ENCODE measurements around the gene RGPD3. TPM values are rescaled to one million over a fixed set of nuclear protein-coding genes. Genes with fewer than 3 reads are reported as not detected.
A peak's percentile ranks its signal among the peaks of the same experiment; 100 is the strongest.
"Not testable (repeated sequence)": the region's sequence is repeated elsewhere in the genome, so short reads cannot be mapped to it uniquely, and the experiment has no call there.

The RGPD3 gene
- total RNA-seq, 1 donor = 0.36 TPM

GRCh38 chr2:106511476-106511901, 43.3 kb upstream of the RGPD3 start:
- not testable (repeated sequence) for H3K79me2 ChIP-seq (ENCODE audit: insufficient read depth, low read length); H2AFZ ChIP-seq (ENCODE audit: low read length); H3K27me3 ChIP-seq (ENCODE audit: insufficient read depth, low read length); H3K9me3 ChIP-seq (ENCODE audit: low read depth, low read length); DNase-seq (ENCODE audit: insufficient read length, low spot score, missing footprints); H3K27ac ChIP-seq (ENCODE audit: low read depth, low read length); H3K36me3 ChIP-seq (ENCODE audit: insufficient read depth, low read length); H3K4me1 ChIP-seq (ENCODE audit: insufficient read depth, low read length); H4K20me1 ChIP-seq (ENCODE audit: insufficient read depth, low read length)
- H3K4me2 ChIP-seq (ENCODE audit: insufficient read depth, low read length) = peak overlapping the region; percentile 74
- H3K4me3 ChIP-seq (ENCODE audit: insufficient read depth, low read length) = peak overlapping the region; percentile 58

- not testable (repeated sequence) for H3K9me3 ChIP-seq (ENCODE audit: low read depth, low read length); H3K4me1 ChIP-seq (ENCODE audit: insufficient read depth, low read length); H3K27ac ChIP-seq (ENCODE audit: low read depth, low read length); H3K4me2 ChIP-seq (ENCODE audit: insufficient read depth, low read length); DNase-seq (ENCODE audit: insufficient read length, low spot score, missing footprints); H3K36me3 ChIP-seq (ENCODE audit: insufficient read depth, low read length); H3K4me3 ChIP-seq (ENCODE audit: insufficient read depth, low read length); H3K79me2 ChIP-seq (ENCODE audit: insufficient read depth, low read length); H2AFZ ChIP-seq (ENCODE audit: low read length); H3K27me3 ChIP-seq (ENCODE audit: insufficient read depth, low read length); H4K20me1 ChIP-seq (ENCODE audit: insufficient read depth, low read length)
Observed at GRCh38 chr2:106510791-106511190, 42.6 kb upstream of the RGPD3 start.

GRCh38 chr2:106509374-106509770, 41.2 kb upstream of the RGPD3 start:
- H3K27ac ChIP-seq (ENCODE audit: low read depth, low read length); H2AFZ ChIP-seq (ENCODE audit: low read length); H3K79me2 ChIP-seq (ENCODE audit: insufficient read depth, low read length); H3K36me3 ChIP-seq (ENCODE audit: insufficient read depth, low read length); H3K4me3 ChIP-seq (ENCODE audit: insufficient read depth, low read length); H3K27me3 ChIP-seq (ENCODE audit: insufficient read depth, low read length); H3K4me2 ChIP-seq (ENCODE audit: insufficient read depth, low read length); H3K9me3 ChIP-seq (ENCODE audit: low read depth, low read length); H3K4me1 ChIP-seq (ENCODE audit: insufficient read depth, low read length); H4K20me1 ChIP-seq (ENCODE audit: insufficient read depth, low read length); DNase-seq (ENCODE audit: insufficient read length, low spot score, missing footprints): not testable (repeated sequence)

- not testable (repeated sequence) for DNase-seq (ENCODE audit: insufficient read length, low spot score, missing footprints); H3K4me3 ChIP-seq (ENCODE audit: insufficient read depth, low read length); H3K36me3 ChIP-seq (ENCODE audit: insufficient read depth, low read length); H4K20me1 ChIP-seq (ENCODE audit: insufficient read depth, low read length); H3K27me3 ChIP-seq (ENCODE audit: insufficient read depth, low read length); H3K4me2 ChIP-seq (ENCODE audit: insufficient read depth, low read length); H2AFZ ChIP-seq (ENCODE audit: low read length); H3K9me3 ChIP-seq (ENCODE audit: low read depth, low read length); H3K4me1 ChIP-seq (ENCODE audit: insufficient read depth, low read length); H3K27ac ChIP-seq (ENCODE audit: low read depth, low read length); H3K79me2 ChIP-seq (ENCODE audit: insufficient read depth, low read length)
Observed at GRCh38 chr2:106508660-106509373, 40.6 kb upstream of the RGPD3 start.

GRCh38 chr2:106506002-106506687, 37.9 kb upstream of the RGPD3 start:
- not testable (repeated sequence) for H3K9me3 ChIP-seq (ENCODE audit: low read depth, low read length); H3K27me3 ChIP-seq (ENCODE audit: insufficient read depth, low read length); H3K36me3 ChIP-seq (ENCODE audit: insufficient read depth, low read length); H2AFZ ChIP-seq (ENCODE audit: low read length); H3K79me2 ChIP-seq (ENCODE audit: insufficient read depth, low read length); H3K4me3 ChIP-seq (ENCODE audit: insufficient read depth, low read length); H4K20me1 ChIP-seq (ENCODE audit: insufficient read depth, low read length); DNase-seq (ENCODE audit: insufficient read length, low spot score, missing footprints); H3K4me1 ChIP-seq (ENCODE audit: insufficient read depth, low read length); H3K27ac ChIP-seq (ENCODE audit: low read depth, low read length); H3K4me2 ChIP-seq (ENCODE audit: insufficient read depth, low read length)

- not testable (repeated sequence) for H3K4me2 ChIP-seq (ENCODE audit: insufficient read depth, low read length); H3K27me3 ChIP-seq (ENCODE audit: insufficient read depth, low read length); H2AFZ ChIP-seq (ENCODE audit: low read length); H3K4me1 ChIP-seq (ENCODE audit: insufficient read depth, low read length); DNase-seq (ENCODE audit: insufficient read length, low spot score, missing footprints); H3K36me3 ChIP-seq (ENCODE audit: insufficient read depth, low read length); H3K27ac ChIP-seq (ENCODE audit: low read depth, low read length); H3K9me3 ChIP-seq (ENCODE audit: low read depth, low read length); H3K79me2 ChIP-seq (ENCODE audit: insufficient read depth, low read length); H4K20me1 ChIP-seq (ENCODE audit: insufficient read depth, low read length); H3K4me3 ChIP-seq (ENCODE audit: insufficient read depth, low read length)
Observed at GRCh38 chr2:106504787-106505186, 36.6 kb upstream of the RGPD3 start.

- H2AFZ ChIP-seq (ENCODE audit: low read length); H3K4me3 ChIP-seq (ENCODE audit: insufficient read depth, low read length); H3K36me3 ChIP-seq (ENCODE audit: insufficient read depth, low read length); H3K9me3 ChIP-seq (ENCODE audit: low read depth, low read length); H4K20me1 ChIP-seq (ENCODE audit: insufficient read depth, low read length); H3K4me1 ChIP-seq (ENCODE audit: insufficient read depth, low read length); H3K27ac ChIP-seq (ENCODE audit: low read depth, low read length); H3K4me2 ChIP-seq (ENCODE audit: insufficient read depth, low read length); DNase-seq (ENCODE audit: insufficient read length, low spot score, missing footprints); H3K79me2 ChIP-seq (ENCODE audit: insufficient read depth, low read length); H3K27me3 ChIP-seq (ENCODE audit: insufficient read depth, low read length): not testable (repeated sequence)
Observed at GRCh38 chr2:106504192-106504591, 36.0 kb upstream of the RGPD3 start.

- H2AFZ ChIP-seq (ENCODE audit: low read length) = not testable (repeated sequence)
Observed at GRCh38 chr2:106502351-106502750, 34.1 kb upstream of the RGPD3 start.

GRCh38 chr2:106500350-106500749, 32.1 kb upstream of the RGPD3 start:
- not testable (repeated sequence) for H3K9me3 ChIP-seq (ENCODE audit: low read depth, low read length); H3K27ac ChIP-seq (ENCODE audit: low read depth, low read length)

More at GRCh38 chr2:106502351-106502750, 34.1 kb upstream of the RGPD3 start:
- not testable (repeated sequence) for H3K4me2 ChIP-seq (ENCODE audit: insufficient read depth, low read length); H3K4me3 ChIP-seq (ENCODE audit: insufficient read depth, low read length); H3K79me2 ChIP-seq (ENCODE audit: insufficient read depth, low read length); H3K9me3 ChIP-seq (ENCODE audit: low read depth, low read length); DNase-seq (ENCODE audit: insufficient read length, low spot score, missing footprints); H3K27ac ChIP-seq (ENCODE audit: low read depth, low read length); H3K36me3 ChIP-seq (ENCODE audit: insufficient read depth, low read length); H4K20me1 ChIP-seq (ENCODE audit: insufficient read depth, low read length); H3K4me1 ChIP-seq (ENCODE audit: insufficient read depth, low read length); H3K27me3 ChIP-seq (ENCODE audit: insufficient read depth, low read length)

More at GRCh38 chr2:106500350-106500749, 32.1 kb upstream of the RGPD3 start:
- not testable (repeated sequence) for H3K27me3 ChIP-seq (ENCODE audit: insufficient read depth, low read length); H2AFZ ChIP-seq (ENCODE audit: low read length); H3K4me3 ChIP-seq (ENCODE audit: insufficient read depth, low read length); H3K4me1 ChIP-seq (ENCODE audit: insufficient read depth, low read length); H3K4me2 ChIP-seq (ENCODE audit: insufficient read depth, low read length); DNase-seq (ENCODE audit: insufficient read length, low spot score, missing footprints); H3K79me2 ChIP-seq (ENCODE audit: insufficient read depth, low read length); H3K36me3 ChIP-seq (ENCODE audit: insufficient read depth, low read length); H4K20me1 ChIP-seq (ENCODE audit: insufficient read depth, low read length)

Measured in osteoblast (primary cell).